ENCODE results near the gene HNRNPA3.
A peak's percentile ranks its signal among the peaks of the same experiment; 100 is the strongest.
"Not testable (repeated sequence)": the region's sequence is repeated elsewhere in the genome, so short reads cannot be mapped to it uniquely, and the experiment has no call there.

HNRNPA3 gene

GRCh38 chr2:177188482-177189469, 23.8 kb upstream of the HNRNPA3 start:
- no peak overlapping the region for H3K4me2 ChIP-seq
- H3K9me3 ChIP-seq, result no peaks in the 10 kb centered on the region
- no peaks in the 10 kb centered on the region for H4K20me1 ChIP-seq
- TF ChIP-seq Cebpa-rat (IDR thresholded peaks at IDR 0.05), result no peak
- H3K4me3 ChIP-seq, result no peak overlapping the region
- no peaks in the 10 kb centered on the region for H3K4me1 ChIP-seq
- H3K9ac ChIP-seq, result no peak overlapping the region
- H3K36me3 ChIP-seq, result no peaks in the 10 kb centered on the region
- H3K27me3 ChIP-seq, result no peaks in the 10 kb centered on the region
- H3K27ac ChIP-seq, result no peak overlapping the region

- TF ChIP-seq Cebpa-rat (IDR thresholded peaks at IDR 0.05), result no peak
- H3K36me3 ChIP-seq, result no peaks in the 10 kb centered on the region
- no peaks in the 10 kb centered on the region for H3K9me3 ChIP-seq
- H3K27me3 ChIP-seq, result no peaks in the 10 kb centered on the region
- H3K27ac ChIP-seq, result no peak overlapping the region
- H3K9ac ChIP-seq, result no peak overlapping the region
- no peak overlapping the region for H3K4me3 ChIP-seq
- no peak overlapping the region for H3K4me2 ChIP-seq
- no peaks in the 10 kb centered on the region for H4K20me1 ChIP-seq
- no peaks in the 10 kb centered on the region for H3K4me1 ChIP-seq
Observed at GRCh38 chr2:177190941-177191340, 21.7 kb upstream of the HNRNPA3 start.

GRCh38 chr2:177192788-177193187, 19.8 kb upstream of the HNRNPA3 start:
- H3K9me3 ChIP-seq, result no peaks in the 10 kb centered on the region
- H3K27ac ChIP-seq, result no peak overlapping the region
- H4K20me1 ChIP-seq, result no peaks in the 10 kb centered on the region
- no peak overlapping the region for H3K4me3 ChIP-seq
- no peak overlapping the region for H3K4me2 ChIP-seq
- no peaks in the 10 kb centered on the region for H3K4me1 ChIP-seq
- no peaks in the 10 kb centered on the region for H3K27me3 ChIP-seq
- no peaks in the 10 kb centered on the region for H3K36me3 ChIP-seq
- no peak overlapping the region for H3K9ac ChIP-seq
- TF ChIP-seq Cebpa-rat (IDR thresholded peaks at IDR 0.05), result no peak

- no peak overlapping the region for H3K27ac ChIP-seq
- no peak overlapping the region for H3K4me3 ChIP-seq
- no peaks in the 10 kb centered on the region for H3K4me1 ChIP-seq
- no peaks in the 10 kb centered on the region for H4K20me1 ChIP-seq
- TF ChIP-seq Cebpa-rat (IDR thresholded peaks at IDR 0.05), result no peak
- no peaks in the 10 kb centered on the region for H3K9me3 ChIP-seq
- H3K27me3 ChIP-seq, result no peaks in the 10 kb centered on the region
- no peaks in the 10 kb centered on the region for H3K36me3 ChIP-seq
- no peak overlapping the region for H3K4me2 ChIP-seq
- no peak overlapping the region for H3K9ac ChIP-seq
Observed at GRCh38 chr2:177193240-177193639, 19.4 kb upstream of the HNRNPA3 start.

GRCh38 chr2:177195194-177195593, 17.4 kb upstream of the HNRNPA3 start:
- H3K4me2 ChIP-seq, result no peak overlapping the region
- no peaks in the 10 kb centered on the region for H3K27me3 ChIP-seq
- no peaks in the 10 kb centered on the region for H3K9me3 ChIP-seq
- H3K4me3 ChIP-seq, result no peak overlapping the region
- TF ChIP-seq Cebpa-rat (IDR thresholded peaks at IDR 0.05), result no peak
- no peak overlapping the region for H3K9ac ChIP-seq
- no peaks in the 10 kb centered on the region for H3K4me1 ChIP-seq
- no peak overlapping the region for H3K27ac ChIP-seq
- no peaks in the 10 kb centered on the region for H4K20me1 ChIP-seq
- H3K36me3 ChIP-seq, result no peaks in the 10 kb centered on the region

- H3K9ac ChIP-seq, H3K9me3 ChIP-seq, H3K4me3 ChIP-seq, H3K4me2 ChIP-seq, H3K27ac ChIP-seq, H3K36me3 ChIP-seq, H3K27me3 ChIP-seq, H3K4me1 ChIP-seq, H4K20me1 ChIP-seq: not testable (repeated sequence)
Observed at GRCh38 chr2:177200419-177200818, 12.2 kb upstream of the HNRNPA3 start.

- no peak overlapping the region for H3K9ac ChIP-seq
Observed at GRCh38 chr2:177201919-177202346, 10.7 kb upstream of the HNRNPA3 start.

GRCh38 chr2:177204417-177204816, 8.2 kb upstream of the HNRNPA3 start:
- no peaks in the 10 kb centered on the region for H3K9me3 ChIP-seq
- H3K4me1 ChIP-seq, result no peaks in the 10 kb centered on the region
- no peak overlapping the region for H3K27ac ChIP-seq
- no peak overlapping the region for H3K4me3 ChIP-seq
- H3K9ac ChIP-seq, result no peak overlapping the region
- no peaks in the 10 kb centered on the region for H3K27me3 ChIP-seq
- H3K36me3 ChIP-seq, result no peaks in the 10 kb centered on the region
- no peak overlapping the region for H3K4me2 ChIP-seq
- no peak for TF ChIP-seq Cebpa-rat (IDR thresholded peaks at IDR 0.05)
- H4K20me1 ChIP-seq, result no peaks in the 10 kb centered on the region

More at GRCh38 chr2:177201919-177202346, 10.7 kb upstream of the HNRNPA3 start:
- TF ChIP-seq Cebpa-rat (IDR thresholded peaks at IDR 0.05), result no peak
- no peaks in the 10 kb centered on the region for H3K9me3 ChIP-seq
- no peak overlapping the region for H3K4me3 ChIP-seq
- H3K27me3 ChIP-seq, result no peaks in the 10 kb centered on the region
- H3K4me2 ChIP-seq, result no peak overlapping the region
- H3K36me3 ChIP-seq, result no peaks in the 10 kb centered on the region
- no peak overlapping the region for H3K27ac ChIP-seq
- no peaks in the 10 kb centered on the region for H4K20me1 ChIP-seq
- H3K4me1 ChIP-seq, result no peaks in the 10 kb centered on the region

- no peaks in the 10 kb centered on the region for H3K27me3 ChIP-seq
- H4K20me1 ChIP-seq, result no peaks in the 10 kb centered on the region
- peaks cover 12% of the 10 kb centered on the region for H3K4me1 ChIP-seq
- no peak overlapping the region for H3K4me3 ChIP-seq
- H3K4me2 ChIP-seq, result no peak overlapping the region
- TF ChIP-seq Cebpa-rat (IDR thresholded peaks at IDR 0.05), result no peak
- H3K9ac ChIP-seq, result no peak overlapping the region
- no peak overlapping the region for H3K27ac ChIP-seq
- H3K9me3 ChIP-seq, result no peaks in the 10 kb centered on the region
- no peaks in the 10 kb centered on the region for H3K36me3 ChIP-seq
Observed at GRCh38 chr2:177207101-177207500, 5.5 kb upstream of the HNRNPA3 start.

- Histone ChIP-seq H3K4me1 (peaks cover 29% of the 10 kb centered on the region), H4K20me1 (peaks cover 34% of the 10 kb centered on the region), H3K27ac (peak overlapping the region; percentile 100), H3K4me2 (peak overlapping the region; percentile 83), H3K9ac (peak overlapping the region; percentile 100), H3K4me3 (peak overlapping the region; percentile 85), H3K36me3 (peaks cover 21% of the 10 kb centered on the region), H3K9me3 (no peaks in the 10 kb centered on the region), H3K27me3 (no peaks in the 10 kb centered on the region)
- TF ChIP-seq Cebpa-rat (IDR thresholded peaks at IDR 0.05), result no peak
Observed at GRCh38 chr2:177211169-177211568, 1.4 kb upstream of the HNRNPA3 start.

All from BLaER1 (cell line).